ENCODE results near the gene TEX11. TPM values are rescaled to one million over a fixed set of nuclear protein-coding genes. Genes with fewer than 3 reads are reported as not detected.
A peak's percentile ranks its signal among the peaks of the same experiment; 100 is the strongest.

The TEX11 gene
- total and polyA plus RNA-seq, 9 of the 15 experiments (the other 6 are each of a cell fraction or from before 2014, with no cell fraction given): 0.27 to 1.1 (median 0.45) TPM

- TF ChIP-seq CREB5 (CRISPR knock-in tag; IDR thresholded peaks at IDR 0.05) (no peak), NFATC3 (IDR thresholded peaks at IDR 0.05) (no peak), RFX5 (IDR thresholded peaks at IDR 0.05; ENCODE audit: low read depth, low read length) (0 out of 2 replicates have a peak, but pooled peaks have one; percentile 71)
Measured at GRCh38 chrX:70907900-70908299, 611 bp downstream of the TEX11 start (continued).

- FAIRE-seq (no peak), DNase-seq (ENCODE audit: extremely low read depth in 1 of 4, low spot score in 3 of 4) (no peak), ATAC-seq (no peak)
- no TSS peak for BruUV-seq (replicated peaks)
- in situ Hi-C loops (cut with MboI): no loop called here
- Histone ChIP-seq H3K9ac (ENCODE audit: insufficient read depth in 1 of 2, low read depth in 2 of 2, low read length in 2 of 2) (no peak overlapping the region), H3K9me1 (ENCODE audit: control insufficient read depth, insufficient read depth, low read length) (no peaks in the 10 kb centered on the region), H4K20me1 (replicated peaks; ENCODE audit: control insufficient read depth, insufficient read depth, low read length) (no peaks in the 10 kb centered on the region), H3K4me3 (no peak overlapping the region), H3K9me3 (replicated peaks; ENCODE audit: control insufficient read depth, insufficient read depth, low read depth, low read length) (no peaks in the 10 kb centered on the region), H3K27me3 (ENCODE audit: control insufficient read depth in 2 of 2, insufficient read depth in 2 of 2, low read length in 2 of 2) (no peaks in the 10 kb centered on the region), H3K36me3 (ENCODE audit: control insufficient read depth, insufficient read depth, low read length) (no peaks in the 10 kb centered on the region), H3K79me2 (ENCODE audit: control insufficient read depth, insufficient read depth, low read length) (no peaks in the 10 kb centered on the region), H2AFZ (ENCODE audit: low read depth, low read length) (no peak overlapping the region), H3K27ac (ENCODE audit: extremely low read depth, low read depth, low read length) (no peak overlapping the region), H3K4me2 (ENCODE audit: insufficient read depth, low read length) (no peak overlapping the region), H3K4me1 (replicated peaks in 1 of 2; ENCODE audit: control insufficient read depth in 2 of 2, insufficient read depth in 2 of 2, low read length in 2 of 2) (no peaks in the 10 kb centered on the region)
- intact Hi-C loops (cut with micrococcal nuclease): no loop called here
- ChIA-PET CTCF (ENCODE audit: low intra/inter-chr PET ratio) (no interaction called here), POLR2A (no interaction called here)
- WGBS (ENCODE audit: insufficient coverage, low coverage, missing lambda C conversion rate): 15% methylated on average over 7 of the region's 7 CpGs
- no peak for TF ChIP-seq HNRNPK (IDR thresholded peaks at IDR 0.05; ENCODE audit: low read depth, low read length, poor library complexity, severe bottlenecking)
- no peak for TF ChIP-seq SNIP1 (IDR thresholded peaks at IDR 0.05; ENCODE audit: low read depth)
- no peak for TF ChIP-seq SPI1 (IDR thresholded peaks at IDR 0.05; ENCODE audit: borderline replicate concordance, low read depth, low read length)
- no peak for TF ChIP-seq ZNF175 (CRISPR knock-in tag; IDR thresholded peaks at IDR 0.05; ENCODE audit: low read depth)
- no peak for TF ChIP-seq ZNF224 (CRISPR knock-in tag; IDR thresholded peaks at IDR 0.05)
- TF ChIP-seq ZNF263 (CRISPR knock-in tag; IDR thresholded peaks at IDR 0.05; ENCODE audit: borderline replicate concordance): no peak
- no peak for TF ChIP-seq RBM17 (IDR thresholded peaks at IDR 0.05; ENCODE audit: borderline replicate concordance, low read depth, low read length)
- TF ChIP-seq TRIM25 (IDR thresholded peaks at IDR 0.05; ENCODE audit: borderline replicate concordance): no peak
- TF ChIP-seq ZNF282 (CRISPR knock-in tag; IDR thresholded peaks at IDR 0.05): no peak
- no peak for TF ChIP-seq MTA2 (IDR thresholded peaks at IDR 0.05; ENCODE audit: low read depth)
- TF ChIP-seq ARNT (IDR thresholded peaks at IDR 0.05): no peak
- TF ChIP-seq POLR2AphosphoS5 (IDR thresholded peaks at IDR 0.05; ENCODE audit: control insufficient read depth, insufficient read depth, low read depth, low read length): no peak
- TF ChIP-seq ZNF124 (CRISPR knock-in tag; IDR thresholded peaks at IDR 0.05): no peak
- no peak for TF ChIP-seq EHMT2 (IDR thresholded peaks at IDR 0.05)
- no peak for TF ChIP-seq SIN3A (IDR thresholded peaks at IDR 0.05; ENCODE audit: borderline replicate concordance in 2 of 2, control insufficient read depth in 1 of 2, low read depth in 2 of 2, low read length in 2 of 2)
- TF ChIP-seq ZNF395 (CRISPR knock-in tag; IDR thresholded peaks at IDR 0.05): no peak
Measured at GRCh38 chrX:70901465-70901864, 7.0 kb downstream of the TEX11 start.

Data from K562 (cell line).